ENCODE data around the gene GPR25.

The GPR25 gene

DNA sequence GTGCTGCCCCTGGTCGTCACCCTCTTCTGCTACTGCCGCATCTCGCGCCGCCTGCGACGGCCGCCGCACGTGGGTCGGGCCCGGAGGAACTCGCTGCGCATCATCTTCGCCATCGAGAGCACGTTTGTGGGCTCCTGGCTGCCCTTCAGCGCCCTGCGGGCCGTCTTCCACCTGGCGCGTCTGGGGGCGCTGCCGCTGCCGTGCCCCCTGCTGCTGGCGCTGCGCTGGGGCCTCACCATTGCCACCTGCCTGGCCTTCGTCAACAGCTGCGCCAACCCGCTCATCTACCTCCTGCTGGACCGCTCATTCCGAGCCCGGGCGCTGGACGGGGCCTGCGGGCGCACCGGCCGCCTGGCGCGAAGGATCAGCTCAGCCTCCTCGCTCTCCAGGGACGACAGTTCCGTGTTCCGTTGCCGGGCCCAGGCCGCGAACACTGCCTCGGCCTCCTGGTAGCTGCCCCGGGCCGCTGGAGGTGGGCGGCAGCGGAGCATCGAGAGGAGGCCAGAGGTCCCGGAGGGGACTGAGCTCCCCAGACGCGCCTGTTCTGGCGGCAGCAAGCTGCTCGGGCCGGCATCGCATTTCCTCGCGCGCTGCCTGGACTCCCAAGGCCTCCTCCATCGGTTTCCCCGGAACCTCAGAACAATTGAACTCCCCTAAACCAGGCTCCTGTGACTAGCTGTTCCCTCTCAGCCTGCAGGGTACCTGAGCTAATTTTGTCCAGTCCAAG, 1.1 kb downstream of the GPR25 start:
- no peak for DNase-seq (ENCODE audit: low read depth in 2 of 2)

DNA sequence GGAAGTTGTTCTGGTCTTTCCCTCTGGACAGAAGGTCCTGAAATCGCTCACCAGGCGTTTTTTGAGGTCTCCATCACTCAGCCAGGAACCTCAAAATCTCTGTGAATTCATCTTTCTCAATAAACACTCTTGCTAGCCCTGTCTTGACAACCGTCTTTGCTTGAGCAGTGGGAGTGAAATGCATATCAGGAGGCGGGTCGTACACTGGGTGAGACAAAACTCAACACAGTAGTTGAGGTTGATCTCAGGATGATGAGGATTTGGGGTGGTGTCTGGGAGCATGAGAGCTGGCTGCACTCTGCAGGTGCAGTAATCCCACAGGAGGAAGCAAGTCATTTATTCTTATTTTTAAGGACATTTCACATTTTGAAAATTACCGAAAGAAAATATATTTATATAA, 1.9 kb downstream of the GPR25 start:
- no peak for DNase-seq (ENCODE audit: low read depth in 2 of 2)

DNA sequence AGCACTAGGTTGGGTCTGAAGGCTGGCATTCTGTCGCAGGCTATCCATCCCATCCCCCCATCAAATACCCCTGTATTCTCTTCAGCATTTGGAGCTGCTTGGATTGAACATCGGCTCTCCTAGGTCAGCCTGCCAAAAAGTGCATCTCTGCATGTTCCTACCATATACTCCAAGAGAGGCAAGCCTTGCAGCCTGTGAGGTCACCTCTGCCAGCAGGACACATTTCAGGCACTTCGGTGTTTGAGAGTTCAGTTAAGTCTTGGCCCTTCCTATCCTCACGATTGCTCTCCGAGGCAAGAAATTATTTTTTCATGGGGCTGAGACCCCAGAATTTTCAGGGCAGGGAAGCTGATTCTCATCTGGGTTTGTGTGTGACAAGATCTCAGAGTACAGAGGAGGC, 2.6 kb downstream of the GPR25 start:
- DNase-seq (ENCODE audit: low read depth in 2 of 2) = no peak

DNA sequence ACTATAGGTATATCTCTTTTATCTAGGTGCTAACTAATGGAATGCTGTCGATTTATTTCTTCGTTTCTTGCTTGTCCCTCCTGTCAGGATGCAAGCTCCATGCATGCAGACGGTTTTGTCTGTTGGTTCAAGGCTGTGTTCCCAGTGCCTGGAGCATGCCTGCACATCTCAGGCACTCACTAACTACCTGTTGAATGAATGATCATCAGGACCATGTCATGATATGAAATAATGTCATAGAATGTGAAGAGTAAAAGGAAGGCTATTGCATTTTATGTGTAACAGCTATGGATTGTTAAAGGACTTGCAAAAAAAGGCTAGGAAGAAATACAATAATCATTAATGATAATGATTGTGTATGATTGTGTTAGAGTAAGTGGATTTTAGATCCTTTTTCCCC, 4.2 kb downstream of the GPR25 start:
- DNase-seq (ENCODE audit: low read depth in 2 of 2) = no peak

DNA sequence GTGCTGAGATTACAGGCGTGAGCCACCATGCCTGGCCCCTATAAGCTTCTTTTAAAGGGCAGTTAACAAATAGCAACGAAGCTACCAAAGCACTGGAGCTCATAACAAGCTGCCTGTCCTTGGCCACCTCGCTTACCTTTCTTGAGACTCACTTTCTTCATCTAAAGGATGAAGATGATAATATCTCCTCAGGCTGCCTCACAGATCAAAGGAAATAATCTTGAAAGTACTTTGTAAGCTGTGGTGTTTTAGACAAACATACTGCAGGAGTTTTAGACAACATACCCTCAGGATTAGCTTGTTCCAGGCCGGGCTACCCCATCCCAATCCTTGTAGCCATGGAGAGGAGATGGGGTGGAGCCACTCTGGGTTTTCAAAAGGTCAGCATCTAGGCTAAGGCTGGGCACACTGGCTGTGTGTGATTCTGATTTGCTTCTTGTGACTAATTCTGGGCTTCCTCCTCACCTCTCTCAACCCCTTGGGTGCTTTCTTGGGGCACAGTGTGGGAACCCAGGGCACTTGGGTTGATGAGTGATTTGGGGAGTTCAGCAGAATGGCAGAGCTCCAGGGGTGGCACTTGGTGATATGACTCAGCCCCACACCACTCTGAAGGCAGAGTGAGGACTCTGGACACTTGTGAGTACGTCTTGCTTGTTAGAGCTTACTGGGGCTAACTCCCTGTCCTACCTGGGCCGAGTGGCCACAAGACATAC, 5.2 kb downstream of the GPR25 start:
- peak in 1 of 2 donors; percentile 39 for DNase-seq (ENCODE audit: low read depth in 2 of 2)

DNA sequence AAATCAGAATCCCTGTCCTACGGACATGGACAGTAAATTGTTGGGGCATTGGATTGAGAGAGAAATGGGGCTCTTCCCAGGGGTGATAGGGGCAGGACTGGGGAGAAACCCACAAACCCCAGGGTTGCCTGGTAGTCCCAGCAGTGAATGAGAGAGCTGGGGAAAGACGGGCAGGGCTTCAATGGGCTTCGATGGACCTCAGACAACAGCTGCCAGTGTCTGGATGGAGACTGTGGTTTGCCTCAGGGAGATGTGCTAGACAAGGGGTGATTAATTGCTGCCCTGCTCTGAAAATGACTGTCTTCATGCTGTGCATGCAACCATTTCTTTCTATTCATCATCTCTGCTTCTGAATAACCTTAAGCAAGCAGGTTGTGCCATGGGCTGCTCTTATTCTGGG, 7.4 kb downstream of the GPR25 start:
- no peak for DNase-seq (ENCODE audit: low read depth in 2 of 2)

DNA sequence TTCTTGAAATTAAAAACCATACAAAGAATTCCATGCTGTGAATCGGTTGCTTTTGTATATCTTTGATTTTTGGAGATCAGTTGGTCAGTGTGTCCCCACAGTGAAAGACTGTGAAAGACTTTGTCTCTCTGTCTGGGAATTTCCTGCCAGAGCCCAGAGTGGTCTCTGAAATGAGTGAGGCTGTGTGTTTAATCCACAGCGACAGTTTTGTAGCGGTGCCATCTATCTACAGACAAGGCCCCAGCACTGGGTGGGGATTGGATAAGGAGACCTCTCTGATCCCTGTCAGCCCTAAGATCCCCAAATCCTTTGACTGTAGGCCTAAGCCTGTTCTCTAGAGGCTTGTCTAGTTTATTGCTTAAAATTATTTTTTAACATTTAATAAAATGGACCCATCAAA, 10.3 kb downstream of the GPR25 start:
- no peak for DNase-seq (ENCODE audit: low read depth in 2 of 2)

DNA sequence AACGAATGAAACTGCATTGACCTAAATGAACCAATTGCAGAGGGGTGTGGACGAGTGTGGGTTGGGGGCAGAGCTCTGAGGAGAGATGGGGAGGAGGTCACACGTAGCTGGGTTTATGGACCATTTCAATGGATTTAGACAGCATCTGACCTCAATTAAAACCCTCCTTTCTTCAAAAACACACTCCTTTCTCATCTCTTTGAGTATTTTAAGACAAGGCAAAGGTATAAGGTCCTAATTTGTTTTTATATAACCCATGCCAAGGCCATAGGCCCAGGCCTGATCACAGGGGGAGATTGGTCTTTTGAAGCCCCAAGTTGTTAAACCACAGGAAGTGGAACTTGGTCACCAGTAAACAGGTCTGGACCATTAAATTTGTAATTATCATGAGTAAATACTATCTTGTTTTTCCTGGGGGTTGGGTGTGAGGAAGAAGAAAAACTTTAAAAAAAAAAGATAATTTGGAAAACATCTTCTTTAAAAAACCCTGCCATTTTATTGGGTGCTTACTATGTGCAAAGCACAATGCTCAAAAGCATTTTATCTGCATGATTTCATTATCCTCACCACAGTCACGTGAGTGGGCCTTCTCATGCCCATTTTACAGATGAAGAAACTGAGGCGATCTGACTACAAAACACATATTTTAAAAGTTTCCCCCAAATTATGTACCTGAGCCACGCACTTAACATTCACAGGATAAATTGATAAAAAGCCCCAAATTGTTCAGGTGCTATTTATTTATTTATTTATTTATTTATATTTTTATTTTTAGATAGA, 13.0 kb downstream of the GPR25 start:
- DNase-seq (ENCODE audit: low read depth in 2 of 2) = no peak

DNA sequence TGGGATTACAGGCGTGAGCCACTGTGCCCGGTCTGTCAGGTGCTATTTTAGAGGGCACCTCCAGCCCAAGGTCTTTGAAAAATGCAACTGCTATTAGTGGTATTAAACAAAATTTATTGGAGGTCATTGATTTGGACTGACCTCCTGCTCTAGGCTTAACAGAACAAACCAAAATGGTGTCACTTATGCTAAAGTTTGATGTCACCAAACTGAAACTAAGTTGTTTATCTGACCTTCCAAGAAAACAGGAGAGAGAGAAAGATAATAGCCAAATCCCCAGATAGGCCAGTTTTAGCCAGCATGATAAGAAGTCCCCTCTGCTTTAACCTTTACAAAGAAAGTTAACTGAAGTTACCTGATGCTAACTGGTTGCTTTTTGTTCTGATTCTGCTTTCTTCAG, 13.8 kb downstream of the GPR25 start:
- DNase-seq (ENCODE audit: low read depth in 2 of 2) = no peak

DNA sequence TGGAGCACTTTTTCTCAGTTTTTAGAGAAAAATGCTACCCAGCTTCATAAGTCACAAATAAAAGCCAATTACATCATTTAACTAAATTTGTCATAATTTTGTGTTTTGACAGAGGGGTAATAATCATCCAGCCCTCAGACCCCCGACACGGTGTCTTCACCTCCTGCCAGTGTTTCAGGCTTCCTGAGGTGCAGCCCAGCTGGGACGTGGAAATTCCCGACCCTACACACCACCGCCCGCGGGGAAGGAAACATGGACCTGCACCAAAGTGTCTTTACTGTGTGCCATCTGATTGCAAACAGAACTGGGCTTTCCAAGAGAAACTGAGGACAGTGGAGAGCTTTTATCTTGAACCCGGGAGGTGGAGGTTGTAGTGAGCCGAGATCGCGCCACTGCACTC, 14.3 kb downstream of the GPR25 start:
- no peak for DNase-seq (ENCODE audit: low read depth in 2 of 2)

DNA sequence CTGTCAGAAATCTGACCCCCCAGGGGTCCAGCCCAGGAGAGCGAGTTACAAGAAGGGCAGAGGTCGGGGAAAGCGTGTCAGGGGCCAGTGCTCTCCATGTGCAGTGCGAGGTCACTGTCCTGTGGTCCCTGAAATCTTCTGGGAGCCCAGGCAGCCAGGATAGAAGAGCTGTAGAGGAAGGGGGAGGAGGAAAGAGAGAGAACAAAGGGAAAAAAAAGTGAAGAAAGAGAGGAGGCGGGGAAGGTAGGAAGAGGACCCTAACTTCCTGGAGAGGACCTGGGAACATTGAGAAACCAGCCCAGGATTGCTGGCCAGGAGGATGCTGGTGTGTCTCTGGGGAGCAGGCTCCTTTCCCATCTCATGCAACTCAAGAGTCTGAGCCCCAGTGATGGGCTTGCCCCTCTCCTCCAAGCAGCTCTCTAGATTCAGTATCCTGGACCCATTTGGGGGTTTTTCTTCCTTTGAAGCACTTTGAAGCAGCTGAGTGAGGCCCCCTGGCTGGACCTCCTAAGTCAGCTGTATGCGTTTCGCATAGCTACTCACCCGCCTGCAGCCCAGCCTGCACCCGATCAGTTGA, 15.1 kb downstream of the GPR25 start:
- no peak for DNase-seq (ENCODE audit: low read depth in 2 of 2)

DNA sequence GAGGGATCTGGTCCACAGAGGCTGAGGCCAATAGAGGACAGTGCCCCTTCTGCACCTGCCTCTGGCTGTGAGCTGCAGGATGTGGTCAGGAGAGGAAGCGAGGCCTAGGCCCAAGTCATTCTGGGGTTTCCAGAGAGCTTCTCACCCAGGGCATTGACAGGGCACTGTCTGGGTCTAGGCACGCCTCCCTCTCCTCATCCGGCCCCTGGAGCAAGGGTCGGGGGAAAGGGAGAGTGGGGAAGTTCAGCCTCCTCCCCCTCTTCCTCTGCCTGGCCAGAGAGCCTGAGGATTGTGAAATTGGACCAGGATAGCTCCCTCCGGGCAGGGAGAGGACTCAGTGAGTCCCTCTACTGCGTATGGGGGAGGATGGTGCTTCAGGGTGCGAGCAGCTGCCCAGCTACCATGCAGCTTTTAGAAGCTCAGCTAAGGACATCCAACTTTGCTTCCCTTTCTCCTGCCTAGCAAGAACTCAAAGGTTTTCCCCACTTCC, 15.6 kb downstream of the GPR25 start:
- peak; percentile 49 to 62 for DNase-seq (ENCODE audit: low read depth in 2 of 2)

DNA sequence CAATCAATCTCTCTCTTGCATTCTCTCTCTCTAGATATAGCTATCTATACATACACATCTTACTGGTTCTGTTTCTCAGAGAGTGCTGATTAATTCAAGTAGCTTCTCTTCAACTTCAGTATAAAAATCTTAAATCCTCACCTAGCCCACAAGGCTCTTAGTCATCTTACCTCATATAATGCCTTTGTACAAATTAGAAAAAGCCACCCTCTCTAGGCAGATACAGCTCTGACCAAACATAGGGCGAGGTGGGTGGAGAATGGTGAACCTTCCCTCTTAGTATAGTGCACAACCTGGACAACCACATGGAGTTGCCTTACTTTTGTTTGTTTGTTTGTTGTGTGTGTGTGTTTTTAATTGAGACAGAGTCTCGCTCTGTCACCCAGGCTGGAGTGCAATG, 16.8 kb downstream of the GPR25 start:
- DNase-seq (ENCODE audit: low read depth in 2 of 2) = no peak

DNA sequence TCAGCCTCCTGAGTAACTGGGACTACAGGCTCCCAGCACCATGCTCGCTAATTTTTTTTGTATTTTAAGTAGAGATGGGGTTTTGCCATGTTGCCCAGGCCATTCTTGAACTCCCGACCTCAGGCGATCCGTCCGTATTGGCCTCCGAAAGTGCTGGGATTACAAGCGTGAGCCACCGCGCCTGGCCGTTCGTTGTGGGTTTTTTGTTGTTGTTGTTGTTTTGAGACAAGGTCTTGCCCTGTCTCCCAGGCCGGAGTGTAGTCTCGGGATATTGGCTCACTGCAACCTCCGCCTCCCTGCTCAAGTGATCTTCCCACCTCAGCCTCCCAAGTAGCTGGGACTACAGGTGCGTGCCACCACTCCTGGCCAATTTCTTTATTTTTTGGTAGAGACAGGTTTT, 17.2 kb downstream of the GPR25 start:
- DNase-seq (ENCODE audit: low read depth in 2 of 2) = no peak

DNA sequence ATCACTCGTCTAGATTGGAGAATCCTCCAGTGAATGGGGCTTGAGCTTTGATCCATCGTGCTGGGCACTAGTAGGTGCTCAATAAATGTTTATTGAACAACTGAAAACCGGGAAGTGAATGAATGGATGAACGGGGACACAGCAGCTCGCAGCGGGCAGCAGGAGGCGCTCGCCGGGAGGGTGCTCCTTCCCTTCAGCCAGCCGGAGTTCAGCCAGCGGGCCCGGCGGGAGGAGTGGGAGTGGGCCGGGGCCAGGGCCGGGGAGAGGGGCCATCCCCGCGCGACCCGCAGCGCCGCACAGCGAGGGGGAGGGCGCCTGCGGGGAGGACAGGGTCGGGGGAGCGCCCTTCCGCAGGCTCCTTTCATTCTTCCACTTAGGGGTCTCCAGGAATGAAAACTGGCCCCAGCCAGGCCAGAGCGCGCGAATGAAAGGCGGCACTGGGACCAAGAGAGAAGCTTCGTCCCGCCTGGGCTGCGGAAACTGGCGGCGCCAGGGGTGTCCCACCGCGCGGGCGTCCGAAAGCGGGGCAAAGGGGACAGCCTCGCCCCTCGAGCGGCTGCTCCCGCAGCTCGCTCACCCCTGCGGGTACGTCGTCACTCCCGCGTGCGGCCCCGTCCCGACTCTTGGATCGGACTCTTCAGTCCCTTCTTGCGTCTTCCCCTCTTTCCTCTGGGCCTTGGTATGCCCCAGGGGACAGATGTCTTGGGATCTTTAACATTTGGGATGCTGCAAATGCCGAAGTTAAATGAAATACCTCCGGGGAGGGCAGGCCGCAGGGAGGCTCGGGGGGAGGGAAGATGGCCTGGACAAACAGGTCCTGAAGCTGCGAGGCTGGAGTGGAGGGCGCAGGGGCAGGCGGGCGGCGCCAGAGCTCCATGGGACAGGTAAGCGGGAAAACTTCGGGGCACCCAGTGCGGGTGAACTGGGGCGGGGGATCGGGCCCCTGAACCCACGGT, 18.3 kb downstream of the GPR25 start:
- no peak for DNase-seq (ENCODE audit: low read depth in 2 of 2)

DNA sequence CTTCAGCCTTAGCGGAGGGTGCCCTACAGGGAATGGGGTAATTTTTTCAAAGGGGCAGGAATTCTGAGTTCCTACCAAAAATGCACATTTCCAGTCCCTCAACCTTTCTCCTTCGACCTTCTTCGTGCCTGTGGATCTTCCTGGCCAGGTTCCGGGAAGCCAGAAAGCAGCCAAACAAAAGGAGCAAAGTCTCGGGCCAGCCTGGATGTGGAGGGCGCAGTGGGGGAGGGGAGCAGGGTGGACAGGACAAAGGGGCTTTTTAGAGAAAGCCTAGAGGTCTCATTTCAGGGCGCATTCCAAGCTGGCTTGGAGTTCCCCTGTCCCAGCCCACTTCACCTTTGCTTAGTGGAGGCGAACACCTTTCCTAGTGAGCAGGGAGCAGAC, 19.0 kb downstream of the GPR25 start:
- DNase-seq (ENCODE audit: low read depth in 2 of 2) = no peak

DNA sequence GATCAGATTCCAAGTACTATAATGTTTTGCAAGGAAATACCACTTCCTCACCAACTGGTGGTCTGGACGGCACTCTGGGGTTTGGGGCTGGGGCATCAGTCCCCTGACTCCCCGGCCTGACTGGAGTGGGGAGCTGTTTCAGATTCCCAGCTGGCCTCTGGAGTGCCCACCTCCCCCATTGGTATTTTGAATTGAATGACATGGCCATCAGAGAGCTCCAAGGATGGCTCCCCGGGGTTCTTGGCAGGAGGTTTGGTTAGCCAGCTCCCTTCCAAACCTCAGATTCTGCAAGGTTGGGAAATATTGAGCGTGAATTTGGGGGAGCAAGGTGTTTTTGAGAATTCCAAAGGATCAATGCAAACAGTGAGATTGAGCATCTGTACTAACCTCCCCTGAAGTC, 19.8 kb downstream of the GPR25 start:
- DNase-seq (ENCODE audit: low read depth in 2 of 2) = no peak

DNA sequence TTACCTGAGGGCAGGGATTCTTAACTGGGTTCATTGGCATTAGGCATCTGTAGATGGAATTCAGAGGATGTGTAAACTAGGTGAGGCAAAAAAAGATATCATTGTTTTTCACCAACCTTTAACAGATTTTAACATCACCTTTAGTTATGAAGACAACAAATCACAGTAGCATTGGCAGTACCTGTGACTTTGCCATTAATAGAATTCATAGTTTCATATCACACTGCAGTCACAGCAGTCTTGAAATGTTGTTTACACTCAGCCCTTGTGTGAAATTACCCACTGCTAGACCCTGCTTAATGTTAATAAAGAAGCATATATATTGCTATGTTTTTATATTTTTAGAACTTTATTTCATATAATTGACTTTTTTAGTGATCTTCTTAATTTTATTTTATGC, 20.2 kb downstream of the GPR25 start:
- DNase-seq (ENCODE audit: low read depth in 2 of 2) = no peak

DNA sequence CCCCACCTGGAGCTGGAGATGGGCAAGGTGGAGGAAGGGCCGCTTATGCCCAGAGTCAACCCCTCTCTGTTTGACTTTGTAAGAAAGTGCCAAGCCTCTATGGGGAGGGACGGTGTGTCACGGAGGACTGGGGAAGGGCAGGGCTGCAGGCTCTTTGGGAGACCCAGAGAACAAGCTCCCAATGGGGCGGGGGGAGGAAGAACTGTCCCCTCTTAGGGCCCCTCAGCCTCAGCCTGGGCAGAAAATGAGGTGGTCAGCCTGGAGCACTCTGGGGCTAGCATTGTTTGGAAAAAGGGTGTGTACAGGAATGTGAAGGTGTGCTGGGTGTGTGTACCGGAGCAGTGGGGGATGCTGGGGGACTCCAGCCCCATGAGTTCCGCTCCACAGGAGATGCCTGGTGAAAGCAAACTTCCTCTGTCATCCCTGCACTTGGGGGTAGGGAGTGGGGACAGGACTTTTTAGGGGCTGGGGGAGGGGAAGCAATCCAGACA, 20.7 kb downstream of the GPR25 start:
- no peak for DNase-seq (ENCODE audit: low read depth in 2 of 2)

DNA sequence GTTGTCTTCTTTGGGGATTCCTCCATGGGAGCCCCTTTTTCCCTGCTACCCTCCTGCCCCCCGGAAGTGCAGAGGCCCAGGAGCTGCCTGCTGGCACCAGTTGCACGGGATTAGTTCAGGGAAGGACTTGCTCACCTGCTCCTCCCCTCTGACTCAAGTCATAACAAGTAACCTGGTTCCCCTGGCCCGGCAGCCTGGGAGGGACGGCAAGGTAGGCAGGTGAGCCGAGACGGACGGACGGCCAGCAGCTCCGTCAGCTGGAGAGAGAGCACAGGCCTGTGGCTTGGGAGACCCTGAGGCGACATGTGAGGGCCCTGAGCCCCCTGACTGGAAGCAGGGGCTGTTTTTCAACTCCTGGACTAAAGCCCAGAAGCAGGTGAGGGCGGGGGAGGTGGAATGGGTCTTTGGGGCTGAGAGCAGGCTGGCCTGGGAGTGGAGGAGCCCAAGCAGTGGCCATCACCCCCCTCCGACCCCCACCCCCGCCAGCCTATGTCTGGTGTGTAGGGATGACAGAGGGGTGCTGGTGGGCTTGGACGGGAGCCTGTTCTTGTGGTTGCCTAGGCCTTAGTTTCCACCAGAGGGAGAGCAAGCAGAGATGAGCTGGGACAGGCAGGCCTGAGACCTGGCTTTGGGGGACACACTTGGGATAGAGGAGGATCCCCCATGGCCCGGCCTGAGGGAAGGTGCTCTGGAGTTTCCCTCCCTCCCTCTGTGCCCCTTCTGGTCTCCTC, 22.1 kb downstream of the GPR25 start, which contains the start of gene INAVA:
Gene INAVA (plus strand): TSS at position 189 of the 731 bp plus-strand sequence. CDS start 3,501 bp downstream, outside the sequence.
- DNase-seq (ENCODE audit: low read depth in 2 of 2) = no peak

Measured in stimulated activated CD8-positive, alpha-beta memory T cell treated with anti-CD3 and anti-CD28 coated beads, Interleukin-7, amount 100 ng/mL, for 4 hours (primary cell).